ENCODE measurements around the gene HIGD1A.

Gene HIGD1A

GRCh38 chr3:42799376-42799775, 4.9 kb downstream of the HIGD1A start:
- DNase-seq (ENCODE audit: low spot score): no peak

- DNase-seq (ENCODE audit: low spot score): no peak
Observed at GRCh38 chr3:42796332-42796885, 7.9 kb downstream of the HIGD1A start.

GRCh38 chr3:42795621-42796181, 8.6 kb downstream of the HIGD1A start:
- DNase-seq (ENCODE audit: low spot score): no peak

GRCh38 chr3:42790714-42791229, 13.5 kb downstream of the HIGD1A start:
- DNase-seq (ENCODE audit: low spot score): no peak

GRCh38 chr3:42786631-42787030, 17.7 kb downstream of the HIGD1A start:
- DNase-seq (ENCODE audit: low spot score): no peak

- DNase-seq (ENCODE audit: low spot score): no peak
Observed at GRCh38 chr3:42786212-42786611, 18.1 kb downstream of the HIGD1A start.

- no peak for DNase-seq (ENCODE audit: low spot score)
Observed at GRCh38 chr3:42780892-42781700, 23.2 kb downstream of the HIGD1A start.

GRCh38 chr3:42780398-42780797, 23.9 kb downstream of the HIGD1A start:
- no peak for DNase-seq (ENCODE audit: low spot score)

- DNase-seq (ENCODE audit: low spot score): no peak
Observed at GRCh38 chr3:42778644-42779043, 25.6 kb downstream of the HIGD1A start.

GRCh38 chr3:42773409-42773751, 30.9 kb downstream of the HIGD1A start:
- DNase-seq (ENCODE audit: low spot score): no peak

- peak; percentile 93 for DNase-seq (ENCODE audit: low spot score)
Observed at GRCh38 chr3:42772670-42773408, 31.5 kb downstream of the HIGD1A start, which contains the start of gene CCDC13. Gene CCDC13 (minus strand): TSS chr3:42773253. CDS start chr3:42758345, 14,908 bp downstream.

GRCh38 chr3:42771271-42771670, 33.0 kb downstream of the HIGD1A start:
- DNase-seq (ENCODE audit: low spot score): no peak

GRCh38 chr3:42769477-42770131, 34.7 kb downstream of the HIGD1A start:
- no peak for DNase-seq (ENCODE audit: low spot score)

- no peak for DNase-seq (ENCODE audit: low spot score)
Observed at GRCh38 chr3:42764561-42765295, 39.6 kb downstream of the HIGD1A start.

- no peak for DNase-seq (ENCODE audit: low spot score)
Observed at GRCh38 chr3:42764115-42764514, 40.2 kb downstream of the HIGD1A start.

GRCh38 chr3:42763021-42763420, 41.3 kb downstream of the HIGD1A start:
- no peak for DNase-seq (ENCODE audit: low spot score)

- DNase-seq (ENCODE audit: low spot score): no peak
Observed at GRCh38 chr3:42762046-42762724, 42.1 kb downstream of the HIGD1A start.

- no peak for DNase-seq (ENCODE audit: low spot score)
Observed at GRCh38 chr3:42758126-42758525, 46.2 kb downstream of the HIGD1A start.

- no peak for DNase-seq (ENCODE audit: low spot score)
Observed at GRCh38 chr3:42756681-42757213, 47.5 kb downstream of the HIGD1A start.
